COLO829 (cell line): ENCODE measurements around the gene MSH5.
"Not testable (repeated sequence)": the region's sequence is repeated elsewhere in the genome, so short reads cannot be mapped to it uniquely, and the experiment has no call there.

Source experiments
- DNase-seq: peaks from one replicate; pipeline ENCODE4 v3.0.0; 2012; ENCODE audit warnings: low spot score

The MSH5 gene

GRCh38 chr6:31801031-31801927 is 61.5 kb downstream of the MSH5 start:
- not testable (repeated sequence) for DNase-seq

DNA sequence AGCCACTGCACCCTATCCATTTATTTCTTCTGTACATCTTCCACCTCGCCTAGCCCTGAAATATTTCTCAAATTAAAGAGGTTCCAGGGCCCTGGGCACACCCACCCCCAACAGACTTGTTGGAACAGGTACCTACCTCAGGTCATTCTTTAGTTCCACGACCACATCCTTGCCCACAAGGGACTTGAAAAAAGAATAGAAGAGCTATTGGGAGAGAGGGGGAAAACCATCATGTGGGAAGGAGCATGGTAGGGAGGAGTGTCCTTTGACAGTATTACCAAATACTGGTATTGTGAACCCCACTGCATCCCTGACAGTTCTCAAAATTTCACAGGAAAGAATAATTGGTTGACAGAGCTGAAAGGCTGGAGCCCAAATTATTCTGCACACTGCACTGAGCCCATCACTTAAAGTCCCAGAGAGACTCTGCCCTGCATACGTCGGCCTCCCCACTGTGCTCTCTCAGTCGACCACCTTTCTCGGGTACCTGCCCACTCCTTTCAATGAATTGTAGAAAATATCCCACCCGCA is 66.2 kb downstream of the MSH5 start:
- no peak for DNase-seq

DNA sequence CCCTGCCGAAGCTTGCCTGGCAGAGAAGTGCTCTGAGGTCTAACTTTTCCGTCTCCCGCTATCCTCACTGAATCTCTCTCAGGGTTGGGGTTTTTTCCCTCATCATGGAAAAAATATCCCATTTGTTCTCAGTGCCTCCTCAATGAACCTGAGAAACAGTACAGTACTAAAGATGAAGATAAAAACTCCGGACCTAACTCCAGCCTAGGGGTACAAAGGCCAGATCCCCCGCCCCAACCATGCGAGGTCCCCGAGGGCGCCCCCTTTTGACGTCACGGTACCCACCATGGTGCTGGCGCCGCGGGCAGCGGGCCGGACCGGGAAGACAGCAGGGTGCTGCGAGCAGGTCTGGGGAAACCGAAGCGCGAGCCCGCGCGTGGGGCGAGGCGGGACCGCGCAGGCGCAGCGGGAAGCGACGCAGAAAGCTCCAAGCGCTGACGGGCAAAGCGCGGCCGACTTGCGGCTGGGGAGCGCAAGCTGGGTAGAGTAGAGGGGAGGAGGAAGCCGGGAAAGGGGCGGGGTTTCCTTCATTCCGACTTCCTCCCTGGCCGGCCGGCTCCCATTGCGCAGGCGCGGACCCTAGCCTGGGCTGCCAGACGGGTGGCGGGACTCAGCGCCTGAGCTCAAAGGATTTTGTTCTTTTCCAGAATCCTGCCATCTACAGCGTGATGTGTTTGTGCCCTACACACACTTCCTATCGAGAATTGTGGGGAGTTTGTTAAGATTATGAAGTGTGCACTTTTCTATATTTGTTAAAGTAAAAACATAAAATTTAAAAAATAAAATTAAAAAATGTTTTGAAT is 66.9 kb downstream of the MSH5 start, which contains the start of gene LSM2:
Gene LSM2 (minus strand): TSS at position 497 of the 803 bp plus-strand sequence. CDS start 209 bp downstream, at position 288.
- DNase-seq = peak; percentile 100

- not testable (repeated sequence) for DNase-seq
Measured at GRCh38 chr6:31808599-31808998, 68.8 kb downstream of the MSH5 start.

DNA sequence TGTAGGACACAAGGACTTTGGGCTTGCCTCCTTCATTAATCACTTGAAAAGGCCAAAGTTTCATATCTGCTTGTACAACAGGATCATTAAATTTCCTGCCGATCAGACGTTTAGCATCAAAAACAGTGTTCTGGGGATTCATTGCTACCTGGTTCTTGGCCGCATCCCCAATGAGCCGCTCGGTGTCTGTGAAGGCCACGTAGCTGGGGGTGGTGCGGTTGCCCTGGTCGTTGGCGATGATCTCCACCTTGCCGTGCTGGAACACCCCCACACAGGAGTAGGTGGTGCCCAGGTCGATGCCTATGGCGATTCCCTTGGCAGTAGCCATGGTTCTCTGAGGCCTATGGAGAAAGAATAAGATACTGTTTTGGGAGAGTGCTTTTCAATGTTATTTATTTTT is 71.8 kb downstream of the MSH5 start:
- no peak for DNase-seq
